GM23338 (cell line): ENCODE results near the gene MPND.

Experiments used
- CREB1 ChIP-seq: fragments of 250-450 bp; sonication (Bioruptor Pico); IDR thresholded peaks from 2 replicates; pipeline ENCODE4 v1.5.0; 2020; ENCODE audit warnings: low read depth, mild to moderate bottlenecking, moderate library complexity
- EZH2 ChIP-seq: fragments of 200-600 bp; sonication (generic); IDR thresholded peaks from one replicate; pipeline ENCODE4 v1.8.0; 2017; ENCODE audit warnings: antibody characterized with exemption, mild to moderate bottlenecking, low read depth; ENCODE audit not compliant: unreplicated experiment
- EZH2phosphoT487 ChIP-seq: fragments of 200-600 bp; sonication (generic); IDR thresholded peaks from one replicate; pipeline ENCODE4 v1.8.1; 2018; ENCODE audit warnings: antibody characterized with exemption; ENCODE audit not compliant: unreplicated experiment
- JUNB ChIP-seq: IDR thresholded peaks from one replicate; pipeline ENCODE4 v1.6.1; 2016; ENCODE audit warnings: antibody characterized with exemption; ENCODE audit not compliant: unreplicated experiment
- NANOG ChIP-seq: IDR thresholded peaks from 2 replicates; pipeline ENCODE4 v1.6.1; 2016; ENCODE audit warnings: antibody characterized with exemption, borderline replicate concordance
- POLR2AphosphoS5 ChIP-seq: IDR thresholded peaks from 2 replicates; pipeline ENCODE4 v1.6.1; 2016; ENCODE audit warnings: antibody characterized with exemption, low read depth
- STAT1 ChIP-seq: IDR thresholded peaks from one replicate; pipeline ENCODE4 v1.6.1; 2016; ENCODE audit warnings: antibody characterized with exemption; ENCODE audit not compliant: unreplicated experiment
- TF ChIP-seq, protein P1 (sequence below), 2 experiments: fragments of 200-600 bp in 1 of 2; sonication (generic) in 1 of 2; conservative IDR thresholded peaks; 2 replicates each; pipeline versions ENCODE4 v1.5.1 to v1.6.1; 2016 to 2017; ENCODE audit warnings: antibody characterized with exemption in 2 of 2, low read depth in 2 of 2, mild to moderate bottlenecking in 2 of 2, moderate library complexity in 1 of 2
- TF ChIP-seq, protein P2 (sequence below): IDR thresholded peaks from one replicate; pipeline ENCODE4 v1.6.1; 2018; ENCODE audit warnings: antibody characterized with exemption; ENCODE audit not compliant: unreplicated experiment

DNA sequence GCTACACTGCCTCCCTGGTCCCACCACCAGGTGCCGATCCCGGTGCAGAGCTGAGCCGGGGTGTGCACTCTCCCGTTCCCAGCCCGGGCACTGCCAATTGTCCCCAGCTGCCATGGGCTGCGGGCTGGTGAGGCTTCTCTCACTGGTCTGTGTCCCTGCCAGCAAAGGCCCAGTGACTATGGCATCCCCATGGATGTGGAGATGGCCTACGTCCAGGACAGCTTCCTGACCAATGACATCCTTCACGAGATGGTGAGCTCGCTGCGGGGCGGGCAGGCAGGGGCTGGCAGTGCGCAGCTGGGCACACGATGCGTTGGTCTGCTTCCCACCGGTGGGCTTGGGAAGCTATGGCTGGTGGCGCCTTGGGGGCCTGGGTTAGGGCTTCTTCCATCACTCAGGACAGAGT lies 14.6 kb downstream of the MPND start:
- TF ChIP-seq POLR2AphosphoS5 (peak; percentile 15; the same call in 1 of the 2 replicates), CREB1 (CRISPR knock-in tag) (no peak), EZH2phosphoT487 (no peak), JUNB (no peak), EZH2 (no peak), STAT1 (no peak), NANOG (no peak)
- TF ChIP-seq, protein P1, sequence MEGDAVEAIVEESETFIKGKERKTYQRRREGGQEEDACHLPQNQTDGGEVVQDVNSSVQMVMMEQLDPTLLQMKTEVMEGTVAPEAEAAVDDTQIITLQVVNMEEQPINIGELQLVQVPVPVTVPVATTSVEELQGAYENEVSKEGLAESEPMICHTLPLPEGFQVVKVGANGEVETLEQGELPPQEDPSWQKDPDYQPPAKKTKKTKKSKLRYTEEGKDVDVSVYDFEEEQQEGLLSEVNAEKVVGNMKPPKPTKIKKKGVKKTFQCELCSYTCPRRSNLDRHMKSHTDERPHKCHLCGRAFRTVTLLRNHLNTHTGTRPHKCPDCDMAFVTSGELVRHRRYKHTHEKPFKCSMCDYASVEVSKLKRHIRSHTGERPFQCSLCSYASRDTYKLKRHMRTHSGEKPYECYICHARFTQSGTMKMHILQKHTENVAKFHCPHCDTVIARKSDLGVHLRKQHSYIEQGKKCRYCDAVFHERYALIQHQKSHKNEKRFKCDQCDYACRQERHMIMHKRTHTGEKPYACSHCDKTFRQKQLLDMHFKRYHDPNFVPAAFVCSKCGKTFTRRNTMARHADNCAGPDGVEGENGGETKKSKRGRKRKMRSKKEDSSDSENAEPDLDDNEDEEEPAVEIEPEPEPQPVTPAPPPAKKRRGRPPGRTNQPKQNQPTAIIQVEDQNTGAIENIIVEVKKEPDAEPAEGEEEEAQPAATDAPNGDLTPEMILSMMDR (conservative IDR thresholded peaks at IDR 0.05; ENCODE audit: low read depth in 2 of 2): no peak
- TF ChIP-seq, protein P2, sequence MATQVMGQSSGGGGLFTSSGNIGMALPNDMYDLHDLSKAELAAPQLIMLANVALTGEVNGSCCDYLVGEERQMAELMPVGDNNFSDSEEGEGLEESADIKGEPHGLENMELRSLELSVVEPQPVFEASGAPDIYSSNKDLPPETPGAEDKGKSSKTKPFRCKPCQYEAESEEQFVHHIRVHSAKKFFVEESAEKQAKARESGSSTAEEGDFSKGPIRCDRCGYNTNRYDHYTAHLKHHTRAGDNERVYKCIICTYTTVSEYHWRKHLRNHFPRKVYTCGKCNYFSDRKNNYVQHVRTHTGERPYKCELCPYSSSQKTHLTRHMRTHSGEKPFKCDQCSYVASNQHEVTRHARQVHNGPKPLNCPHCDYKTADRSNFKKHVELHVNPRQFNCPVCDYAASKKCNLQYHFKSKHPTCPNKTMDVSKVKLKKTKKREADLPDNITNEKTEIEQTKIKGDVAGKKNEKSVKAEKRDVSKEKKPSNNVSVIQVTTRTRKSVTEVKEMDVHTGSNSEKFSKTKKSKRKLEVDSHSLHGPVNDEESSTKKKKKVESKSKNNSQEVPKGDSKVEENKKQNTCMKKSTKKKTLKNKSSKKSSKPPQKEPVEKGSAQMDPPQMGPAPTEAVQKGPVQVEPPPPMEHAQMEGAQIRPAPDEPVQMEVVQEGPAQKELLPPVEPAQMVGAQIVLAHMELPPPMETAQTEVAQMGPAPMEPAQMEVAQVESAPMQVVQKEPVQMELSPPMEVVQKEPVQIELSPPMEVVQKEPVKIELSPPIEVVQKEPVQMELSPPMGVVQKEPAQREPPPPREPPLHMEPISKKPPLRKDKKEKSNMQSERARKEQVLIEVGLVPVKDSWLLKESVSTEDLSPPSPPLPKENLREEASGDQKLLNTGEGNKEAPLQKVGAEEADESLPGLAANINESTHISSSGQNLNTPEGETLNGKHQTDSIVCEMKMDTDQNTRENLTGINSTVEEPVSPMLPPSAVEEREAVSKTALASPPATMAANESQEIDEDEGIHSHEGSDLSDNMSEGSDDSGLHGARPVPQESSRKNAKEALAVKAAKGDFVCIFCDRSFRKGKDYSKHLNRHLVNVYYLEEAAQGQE: no peak
